ENCODE results near the gene C1orf232. TPM values are rescaled to one million over a fixed set of nuclear protein-coding genes. Genes with fewer than 3 reads are reported as not detected.

The C1orf232 gene
- total RNA-seq, 2 experiments from 2014 or later: not detected

GRCh38 chr1:26164036-26164860, 4.5 kb downstream of the C1orf232 start:
- BruUV-seq (replicated peaks): no TSS peak
- peak overlapping the region; percentile 47 for H3K4me3 ChIP-seq (ENCODE audit: low read depth, low read length, poor library complexity, severe bottlenecking)
- ChIA-PET POLR2A (interaction anchor here (0.6 kb wide), 1 partner anchor 243 kb away, joined by 3 read pairs; no protein-coding TSS in a partner anchor), CTCF (ENCODE audit: unreplicated experiment) (no interaction called here)
- no peaks in the 10 kb centered on the region for H4K20me1 ChIP-seq (ENCODE audit: insufficient read depth, low read length)
- H3K27ac ChIP-seq (ENCODE audit: low read depth, low read length, poor library complexity, severe bottlenecking): no peak overlapping the region
- DNase-seq (ENCODE audit: low spot score): peak; percentile 40
- no peaks in the 10 kb centered on the region for H3K36me3 ChIP-seq (ENCODE audit: insufficient read depth, low read length)
- no peaks in the 10 kb centered on the region for H3K9me2 ChIP-seq (ENCODE audit: insufficient read depth, low read length)
- H2AFZ ChIP-seq (ENCODE audit: low read length): peak overlapping the region; percentile 29; the same call in 1 of the 2 replicates
- peak overlapping the region; percentile 52 for H3K4me2 ChIP-seq (ENCODE audit: low read length)
- no peaks in the 10 kb centered on the region for H3K9me3 ChIP-seq (ENCODE audit: low read length)
- no peaks in the 10 kb centered on the region for H3K4me1 ChIP-seq (ENCODE audit: insufficient read depth, low read length, poor library complexity, severe bottlenecking)
- intact Hi-C loops (cut with micrococcal nuclease; ENCODE audit: unreplicated experiment): no loop called here
- TF ChIP-seq CTCF (conservative IDR thresholded peaks at IDR 0.05; ENCODE audit: low read length): peak; percentile 75
- TF ChIP-seq EZH2phosphoT487 (IDR thresholded peaks at IDR 0.05; ENCODE audit: borderline replicate concordance, low read depth, low read length): no peak
- no peaks in the 10 kb centered on the region for H3K79me2 ChIP-seq (ENCODE audit: insufficient read depth, low read depth, low read length)

GRCh38 chr1:26163684-26164035, 5.1 kb downstream of the C1orf232 start:
- no peak for DNase-seq (ENCODE audit: low spot score)
- BruUV-seq (replicated peaks): no TSS peak
- Histone ChIP-seq H3K9me3 (ENCODE audit: low read length) (no peaks in the 10 kb centered on the region), H3K4me2 (ENCODE audit: low read length) (peak overlapping the region; percentile 52; the same call in 1 of the 2 replicates), H3K4me3 (ENCODE audit: low read depth, low read length, poor library complexity, severe bottlenecking) (no peak overlapping the region), H3K9me2 (ENCODE audit: insufficient read depth, low read length) (no peaks in the 10 kb centered on the region), H3K27ac (ENCODE audit: low read depth, low read length, poor library complexity, severe bottlenecking) (no peak overlapping the region), H3K79me2 (ENCODE audit: insufficient read depth, low read depth, low read length) (no peaks in the 10 kb centered on the region), H4K20me1 (ENCODE audit: insufficient read depth, low read length) (no peaks in the 10 kb centered on the region), H3K36me3 (ENCODE audit: insufficient read depth, low read length) (no peaks in the 10 kb centered on the region), H3K4me1 (ENCODE audit: insufficient read depth, low read length, poor library complexity, severe bottlenecking) (no peaks in the 10 kb centered on the region), H2AFZ (ENCODE audit: low read length) (peak overlapping the region; percentile 29; the same call in 1 of the 2 replicates)
- TF ChIP-seq CTCF (conservative IDR thresholded peaks at IDR 0.05; ENCODE audit: low read length): no peak
- TF ChIP-seq EZH2phosphoT487 (IDR thresholded peaks at IDR 0.05; ENCODE audit: borderline replicate concordance, low read depth, low read length): no peak
- ChIA-PET POLR2A (interaction anchor here (0.6 kb wide), 1 partner anchor 243 kb away, joined by 3 read pairs; no protein-coding TSS in a partner anchor), CTCF (ENCODE audit: unreplicated experiment) (no interaction called here)
- intact Hi-C loops (cut with micrococcal nuclease; ENCODE audit: unreplicated experiment): no loop called here

- no peaks in the 10 kb centered on the region for H3K9me2 ChIP-seq (ENCODE audit: insufficient read depth, low read length)
- H2AFZ ChIP-seq (ENCODE audit: low read length): no peak overlapping the region
- CTCF ChIA-PET (ENCODE audit: unreplicated experiment): no interaction called here
- no peak overlapping the region for H3K4me3 ChIP-seq (ENCODE audit: low read depth, low read length, poor library complexity, severe bottlenecking)
- no peaks in the 10 kb centered on the region for H4K20me1 ChIP-seq (ENCODE audit: insufficient read depth, low read length)
- no peak for DNase-seq (ENCODE audit: low spot score)
- H3K27ac ChIP-seq (ENCODE audit: low read depth, low read length, poor library complexity, severe bottlenecking): no peak overlapping the region
- intact Hi-C loops (cut with micrococcal nuclease; ENCODE audit: unreplicated experiment): no loop called here
- BruUV-seq (replicated peaks): no TSS peak
- no peaks in the 10 kb centered on the region for H3K9me3 ChIP-seq (ENCODE audit: low read length)
- TF ChIP-seq EZH2phosphoT487 (IDR thresholded peaks at IDR 0.05; ENCODE audit: borderline replicate concordance, low read depth, low read length) (no peak), CTCF (conservative IDR thresholded peaks at IDR 0.05; ENCODE audit: low read length) (0 out of 2 replicates have a peak, but pooled peaks have one; percentile 20)
- POLR2A ChIA-PET: no interaction called here
- no peaks in the 10 kb centered on the region for H3K36me3 ChIP-seq (ENCODE audit: insufficient read depth, low read length)
- no peaks in the 10 kb centered on the region for H3K4me1 ChIP-seq (ENCODE audit: insufficient read depth, low read length, poor library complexity, severe bottlenecking)
- no peak overlapping the region for H3K4me2 ChIP-seq (ENCODE audit: low read length)
- no peaks in the 10 kb centered on the region for H3K79me2 ChIP-seq (ENCODE audit: insufficient read depth, low read depth, low read length)
Measured at GRCh38 chr1:26162220-26162709, 6.5 kb downstream of the C1orf232 start.

Measured in OCI-LY7 (cell line).